OCI-LY1 (cell line): Measurements from ENCODE around the gene KRTAP3-3.

Experiments
- H2AFZ ChIP-seq: fragments of 200-600 bp; sonication (generic), shearing (Covaris generic); 2 replicates; pipeline ENCODE4 v1.6.0; 2014; ENCODE audit warnings: antibody characterized with exemption, mild to moderate bottlenecking, low read length
- H3F3A ChIP-seq: fragments of 200-600 bp; sonication (generic), shearing (Covaris generic); 2 replicates; pipeline ENCODE4 v1.6.0; 2014; ENCODE audit warnings: mild to moderate bottlenecking, antibody characterized with exemption, low read length, moderate library complexity; ENCODE audit not compliant: insufficient read depth
- H3K27ac ChIP-seq: fragments of 200-600 bp; sonication (generic); 2 replicates; pipeline ENCODE4 v1.5.1; 2014; ENCODE audit warnings: low read length, mixed run types, mild to moderate bottlenecking, low read depth; ENCODE audit not compliant: poor library complexity, severe bottlenecking
- H3K27me3 ChIP-seq: fragments of 200-600 bp; sonication (generic); 2 replicates; pipeline ENCODE4 v1.6.0; 2014; ENCODE audit warnings: antibody characterized with exemption, mild to moderate bottlenecking, low read length, moderate library complexity; ENCODE audit not compliant: insufficient read depth
- H3K36me3 ChIP-seq: fragments of 200-600 bp; sonication (generic); 2 replicates; pipeline ENCODE4 v1.6.1; 2014; ENCODE audit warnings: mild to moderate bottlenecking, antibody characterized with exemption, low read length, moderate library complexity, mixed read lengths; ENCODE audit not compliant: insufficient read depth
- H3K4me1 ChIP-seq: fragments of 200-600 bp; sonication (generic); 2 replicates; pipeline ENCODE4 v1.5.1; 2014; ENCODE audit warnings: mild to moderate bottlenecking, low read length, moderate library complexity; ENCODE audit not compliant: insufficient read depth, severe bottlenecking
- H3K4me2 ChIP-seq: fragments of 200-600 bp; sonication (generic), shearing (Covaris generic); 2 replicates; pipeline ENCODE4 v1.6.1; 2014; ENCODE audit warnings: low read length
- H3K4me3 ChIP-seq: fragments of 200-600 bp; sonication (generic); 2 replicates; pipeline ENCODE4 v1.5.1; 2014; ENCODE audit warnings: low read length, low read depth, mild to moderate bottlenecking, mixed read lengths; ENCODE audit not compliant: poor library complexity, severe bottlenecking
- H3K79me2 ChIP-seq: fragments of 200-600 bp; shearing (Covaris generic); 2 replicates; pipeline ENCODE4 v1.6.1; 2016; ENCODE audit warnings: mixed run types, low read length, mixed read lengths; ENCODE audit not compliant: insufficient read depth
- H3K9ac ChIP-seq: fragments of 200-600 bp; sonication (generic), shearing (Covaris generic); 2 replicates; pipeline ENCODE4 v1.6.1; 2014; ENCODE audit warnings: mild to moderate bottlenecking, low read length, mixed read lengths
- H3K9me2 ChIP-seq: fragments of 200-600 bp; sonication (generic), shearing (Covaris generic); 2 replicates; pipeline ENCODE4 v1.6.1; 2014; ENCODE audit warnings: low read depth, mild to moderate bottlenecking, low read length, mixed read lengths
- H3K9me3 ChIP-seq: fragments of 200-600 bp; shearing (Covaris generic); 2 replicates; pipeline ENCODE4 v1.6.1; 2014; ENCODE audit warnings: low read length, mixed read lengths
- H4K20me1 ChIP-seq: fragments of 200-600 bp; sonication (generic), shearing (Covaris generic); 2 replicates; pipeline ENCODE4 v1.6.0; 2016; ENCODE audit warnings: mild to moderate bottlenecking, low read length; ENCODE audit not compliant: insufficient read depth
- EZH2 ChIP-seq: fragments of 200-600 bp; sonication (generic), shearing (Covaris generic); IDR thresholded peaks from 2 replicates; pipeline ENCODE4 v1.8.0; 2017; ENCODE audit warnings: borderline replicate concordance, mixed run types, mild to moderate bottlenecking, antibody characterized with exemption, low read length, moderate library complexity, mixed read lengths
- TF ChIP-seq, protein P1 (sequence below): fragments of 200-600 bp; sonication (generic), shearing (Covaris generic); IDR thresholded peaks from 2 replicates; pipeline ENCODE4 v1.5.1; 2017; ENCODE audit warnings: mild to moderate bottlenecking, antibody characterized with exemption, low read length, moderate library complexity, mixed read lengths

Gene KRTAP3-3

GRCh38 chr17:40997361-40997760 is 3.4 kb upstream of the KRTAP3-3 start:
- no peaks in the 10 kb centered on the region for H3K36me3 ChIP-seq
- no peak overlapping the region for H3K4me2 ChIP-seq
- no peaks in the 10 kb centered on the region for H4K20me1 ChIP-seq
- no peak for TF ChIP-seq EZH2
- TF ChIP-seq, protein P1, sequence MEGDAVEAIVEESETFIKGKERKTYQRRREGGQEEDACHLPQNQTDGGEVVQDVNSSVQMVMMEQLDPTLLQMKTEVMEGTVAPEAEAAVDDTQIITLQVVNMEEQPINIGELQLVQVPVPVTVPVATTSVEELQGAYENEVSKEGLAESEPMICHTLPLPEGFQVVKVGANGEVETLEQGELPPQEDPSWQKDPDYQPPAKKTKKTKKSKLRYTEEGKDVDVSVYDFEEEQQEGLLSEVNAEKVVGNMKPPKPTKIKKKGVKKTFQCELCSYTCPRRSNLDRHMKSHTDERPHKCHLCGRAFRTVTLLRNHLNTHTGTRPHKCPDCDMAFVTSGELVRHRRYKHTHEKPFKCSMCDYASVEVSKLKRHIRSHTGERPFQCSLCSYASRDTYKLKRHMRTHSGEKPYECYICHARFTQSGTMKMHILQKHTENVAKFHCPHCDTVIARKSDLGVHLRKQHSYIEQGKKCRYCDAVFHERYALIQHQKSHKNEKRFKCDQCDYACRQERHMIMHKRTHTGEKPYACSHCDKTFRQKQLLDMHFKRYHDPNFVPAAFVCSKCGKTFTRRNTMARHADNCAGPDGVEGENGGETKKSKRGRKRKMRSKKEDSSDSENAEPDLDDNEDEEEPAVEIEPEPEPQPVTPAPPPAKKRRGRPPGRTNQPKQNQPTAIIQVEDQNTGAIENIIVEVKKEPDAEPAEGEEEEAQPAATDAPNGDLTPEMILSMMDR: no peak
- no peaks in the 10 kb centered on the region for H3K4me1 ChIP-seq
- H2AFZ ChIP-seq: no peak overlapping the region
- no peaks in the 10 kb centered on the region for H3K27me3 ChIP-seq
- no peaks in the 10 kb centered on the region for H3F3A ChIP-seq
- no peak overlapping the region for H3K9ac ChIP-seq
- H3K79me2 ChIP-seq: no peaks in the 10 kb centered on the region
- no peaks in the 10 kb centered on the region for H3K9me2 ChIP-seq
- no peak overlapping the region for H3K4me3 ChIP-seq
- H3K27ac ChIP-seq: no peak overlapping the region
- no peaks in the 10 kb centered on the region for H3K9me3 ChIP-seq

DNA sequence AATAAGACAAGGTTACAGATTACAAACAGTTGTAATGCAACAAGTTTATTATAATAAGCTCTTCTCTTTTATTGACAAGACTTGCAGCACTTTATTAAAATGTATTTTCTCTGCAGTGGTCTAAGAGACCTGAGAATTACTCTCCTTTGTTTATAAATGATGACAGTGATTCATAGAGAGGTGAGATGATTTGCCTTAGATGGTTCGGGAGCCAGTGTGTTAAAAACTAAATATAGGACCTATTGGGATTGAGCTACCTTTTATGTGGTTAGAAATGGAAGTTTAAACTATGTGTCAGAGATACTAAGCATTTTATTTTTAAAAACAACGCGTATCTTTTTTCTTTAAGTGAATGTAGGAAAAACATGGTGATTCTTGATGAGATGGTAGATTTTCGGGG is 2.9 kb upstream of the KRTAP3-3 start:
- TF ChIP-seq EZH2: no peak
- TF ChIP-seq, protein P1: no peak
- no peak overlapping the region for H3K4me2 ChIP-seq

DNA sequence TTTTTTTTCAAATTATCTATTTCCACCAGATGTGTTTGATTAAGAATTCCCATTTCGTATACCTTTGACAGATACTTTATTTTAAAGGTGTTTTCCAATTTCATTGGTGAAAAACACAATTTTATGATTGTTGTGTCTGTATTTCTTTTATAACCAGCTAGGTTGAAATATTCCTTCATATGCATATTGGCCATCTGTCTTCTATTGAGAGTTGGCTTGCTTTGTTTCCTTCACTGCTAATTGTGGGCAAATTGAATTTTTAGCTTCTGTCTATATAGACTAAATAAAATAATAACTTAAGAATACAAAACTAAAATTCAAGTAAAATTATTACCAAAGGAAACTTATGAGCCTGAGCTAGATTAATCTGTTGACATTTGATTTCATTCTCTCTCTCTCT is 1.2 kb upstream of the KRTAP3-3 start:
- H3K27me3 ChIP-seq: no peaks in the 10 kb centered on the region
- H3K4me3 ChIP-seq: no peak overlapping the region
- no peaks in the 10 kb centered on the region for H3K4me1 ChIP-seq
- H3K36me3 ChIP-seq: no peaks in the 10 kb centered on the region
- no peak overlapping the region for H3K4me2 ChIP-seq
- no peaks in the 10 kb centered on the region for H4K20me1 ChIP-seq
- H3K9me2 ChIP-seq: no peaks in the 10 kb centered on the region
- no peaks in the 10 kb centered on the region for H3K9me3 ChIP-seq
- H2AFZ ChIP-seq: no peak overlapping the region
- H3K9ac ChIP-seq: no peak overlapping the region
- H3K27ac ChIP-seq: no peak overlapping the region
- no peaks in the 10 kb centered on the region for H3K79me2 ChIP-seq
- TF ChIP-seq, protein P1: no peak
- no peak for TF ChIP-seq EZH2
- H3F3A ChIP-seq: no peaks in the 10 kb centered on the region

More for the DNA sequence above, 2.9 kb upstream of the KRTAP3-3 start:
- Histone ChIP-seq H3K79me2 (no peaks in the 10 kb centered on the region), H3K9ac (no peak overlapping the region), H3K36me3 (no peaks in the 10 kb centered on the region), H3K4me1 (no peaks in the 10 kb centered on the region), H3K27me3 (no peaks in the 10 kb centered on the region), H3K27ac (no peak overlapping the region), H3K4me3 (no peak overlapping the region), H3F3A (no peaks in the 10 kb centered on the region), H3K9me3 (no peaks in the 10 kb centered on the region), H4K20me1 (no peaks in the 10 kb centered on the region), H2AFZ (no peak overlapping the region), H3K9me2 (no peaks in the 10 kb centered on the region)
